ENCODE data around the gene ZNF787. TPM values are rescaled to one million over a fixed set of nuclear protein-coding genes. Genes with fewer than 3 reads are reported as not detected.

ZNF787 gene
- total RNA-seq, 1 experiment from 2014 or later = 51.0 TPM

DNA sequence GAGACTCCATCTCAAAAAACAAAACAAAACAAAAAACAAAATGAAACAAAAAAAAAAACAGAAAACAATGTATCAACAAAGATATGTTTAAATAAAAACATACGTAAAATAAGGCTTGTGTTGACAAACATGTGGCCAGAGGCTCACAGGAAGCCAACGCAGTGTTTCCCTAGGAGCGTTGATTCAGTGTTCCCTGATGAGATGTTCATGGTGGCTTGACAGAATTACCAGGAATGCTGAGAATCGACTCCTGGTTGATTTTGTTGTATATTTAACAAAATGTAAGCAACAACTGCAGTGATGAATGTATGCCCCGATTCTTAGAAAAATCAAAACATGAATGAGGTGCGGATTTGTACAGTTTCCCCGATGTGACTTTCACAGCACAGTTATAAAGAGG is 8.9 kb upstream of the ZNF787 start:
- Histone ChIP-seq H3K4me3 (ENCODE audit: low read depth, low read length, poor library complexity, severe bottlenecking) (no peak overlapping the region), H3K9me3 (ENCODE audit: low read depth, low read length, poor library complexity, severe bottlenecking) (no peaks in the 10 kb centered on the region), H3K4me1 (ENCODE audit: insufficient read depth, low read length, poor library complexity, severe bottlenecking) (peaks cover 12% of the 10 kb centered on the region), H3K27ac (ENCODE audit: low read depth, low read length, poor library complexity, severe bottlenecking) (no peak overlapping the region), H3K27me3 (replicated peaks; ENCODE audit: insufficient read depth, low read depth, low read length, poor library complexity) (no peaks in the 10 kb centered on the region), H3K36me3 (ENCODE audit: insufficient read depth, low read length, poor library complexity, severe bottlenecking) (no peaks in the 10 kb centered on the region)
- intact Hi-C loops (cut with micrococcal nuclease; ENCODE audit: unreplicated experiment) = no loop called here
- ChIA-PET POLR2A (ENCODE audit: low non-redundant PET) (no interaction called here), CTCF (no interaction called here)
- TF ChIP-seq, protein P1, sequence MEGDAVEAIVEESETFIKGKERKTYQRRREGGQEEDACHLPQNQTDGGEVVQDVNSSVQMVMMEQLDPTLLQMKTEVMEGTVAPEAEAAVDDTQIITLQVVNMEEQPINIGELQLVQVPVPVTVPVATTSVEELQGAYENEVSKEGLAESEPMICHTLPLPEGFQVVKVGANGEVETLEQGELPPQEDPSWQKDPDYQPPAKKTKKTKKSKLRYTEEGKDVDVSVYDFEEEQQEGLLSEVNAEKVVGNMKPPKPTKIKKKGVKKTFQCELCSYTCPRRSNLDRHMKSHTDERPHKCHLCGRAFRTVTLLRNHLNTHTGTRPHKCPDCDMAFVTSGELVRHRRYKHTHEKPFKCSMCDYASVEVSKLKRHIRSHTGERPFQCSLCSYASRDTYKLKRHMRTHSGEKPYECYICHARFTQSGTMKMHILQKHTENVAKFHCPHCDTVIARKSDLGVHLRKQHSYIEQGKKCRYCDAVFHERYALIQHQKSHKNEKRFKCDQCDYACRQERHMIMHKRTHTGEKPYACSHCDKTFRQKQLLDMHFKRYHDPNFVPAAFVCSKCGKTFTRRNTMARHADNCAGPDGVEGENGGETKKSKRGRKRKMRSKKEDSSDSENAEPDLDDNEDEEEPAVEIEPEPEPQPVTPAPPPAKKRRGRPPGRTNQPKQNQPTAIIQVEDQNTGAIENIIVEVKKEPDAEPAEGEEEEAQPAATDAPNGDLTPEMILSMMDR (conservative IDR thresholded peaks at IDR 0.05; ENCODE audit: low read depth, low read length) = no peak
- no peak for TF ChIP-seq EZH2 (IDR thresholded peaks at IDR 0.05; ENCODE audit: borderline replicate concordance, low read depth, low read length, poor library complexity, severe bottlenecking)
- BruUV-seq (replicated peaks) = no TSS peak
- DNase-seq (ENCODE audit: low spot score) = no peak

DNA sequence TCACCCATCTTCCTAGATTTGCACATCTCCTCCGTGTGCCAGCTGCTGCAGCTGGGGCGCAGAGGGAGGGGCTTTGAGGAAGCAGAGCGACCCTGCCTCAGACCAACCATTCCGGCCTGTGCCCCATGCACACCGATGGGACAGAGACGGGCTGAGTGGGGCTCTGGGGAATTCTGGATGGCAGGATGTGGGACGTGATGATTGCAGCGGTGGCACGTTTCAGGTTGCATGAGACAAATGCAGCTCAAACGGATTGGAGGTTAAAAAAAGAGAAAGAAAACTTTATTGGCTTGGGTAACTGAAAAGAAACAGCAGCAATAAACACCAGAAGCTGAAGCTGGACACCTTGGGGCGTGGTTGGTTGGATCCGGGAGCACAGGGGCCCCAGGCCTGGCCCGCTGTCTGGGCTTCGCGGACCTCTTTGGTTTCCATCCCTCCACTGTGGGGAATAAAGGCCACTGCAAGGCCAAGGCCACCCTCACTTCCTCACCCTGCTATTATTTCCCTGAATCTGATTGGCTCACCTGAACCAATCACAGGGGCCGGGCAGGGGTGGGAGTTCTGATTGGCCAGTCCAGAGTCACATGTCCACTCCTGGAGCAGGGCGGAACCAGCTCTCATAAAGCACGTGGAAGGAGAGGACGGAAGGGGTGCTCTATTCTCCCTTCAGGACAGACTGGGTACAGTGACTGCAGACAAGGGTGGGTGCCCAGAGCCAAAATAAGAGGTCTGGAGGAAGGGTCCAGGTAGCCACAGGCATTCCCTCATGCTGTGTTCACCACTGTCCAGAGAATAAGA is 6.1 kb upstream of the ZNF787 start:
- H3K9me3 ChIP-seq (ENCODE audit: low read depth, low read length, poor library complexity, severe bottlenecking) = no peaks in the 10 kb centered on the region
- BruUV-seq (replicated peaks) = no TSS peak
- no peaks in the 10 kb centered on the region for H3K4me1 ChIP-seq (ENCODE audit: insufficient read depth, low read length, poor library complexity, severe bottlenecking)
- intact Hi-C loops (cut with micrococcal nuclease; ENCODE audit: unreplicated experiment) = no loop called here
- TF ChIP-seq, protein P1 (conservative IDR thresholded peaks at IDR 0.05; ENCODE audit: low read depth, low read length) = no peak
- no peak for TF ChIP-seq EZH2 (IDR thresholded peaks at IDR 0.05; ENCODE audit: borderline replicate concordance, low read depth, low read length, poor library complexity, severe bottlenecking)
- no peaks in the 10 kb centered on the region for H3K36me3 ChIP-seq (ENCODE audit: insufficient read depth, low read length, poor library complexity, severe bottlenecking)
- CTCF ChIA-PET = no interaction called here
- no peak overlapping the region for H3K27ac ChIP-seq (ENCODE audit: low read depth, low read length, poor library complexity, severe bottlenecking)
- POLR2A ChIA-PET (ENCODE audit: low non-redundant PET) = no interaction called here
- H3K4me3 ChIP-seq (ENCODE audit: low read depth, low read length, poor library complexity, severe bottlenecking) = no peak overlapping the region
- DNase-seq (ENCODE audit: low spot score) = no peak
- no peaks in the 10 kb centered on the region for H3K27me3 ChIP-seq (replicated peaks; ENCODE audit: insufficient read depth, low read depth, low read length, poor library complexity)

DNA sequence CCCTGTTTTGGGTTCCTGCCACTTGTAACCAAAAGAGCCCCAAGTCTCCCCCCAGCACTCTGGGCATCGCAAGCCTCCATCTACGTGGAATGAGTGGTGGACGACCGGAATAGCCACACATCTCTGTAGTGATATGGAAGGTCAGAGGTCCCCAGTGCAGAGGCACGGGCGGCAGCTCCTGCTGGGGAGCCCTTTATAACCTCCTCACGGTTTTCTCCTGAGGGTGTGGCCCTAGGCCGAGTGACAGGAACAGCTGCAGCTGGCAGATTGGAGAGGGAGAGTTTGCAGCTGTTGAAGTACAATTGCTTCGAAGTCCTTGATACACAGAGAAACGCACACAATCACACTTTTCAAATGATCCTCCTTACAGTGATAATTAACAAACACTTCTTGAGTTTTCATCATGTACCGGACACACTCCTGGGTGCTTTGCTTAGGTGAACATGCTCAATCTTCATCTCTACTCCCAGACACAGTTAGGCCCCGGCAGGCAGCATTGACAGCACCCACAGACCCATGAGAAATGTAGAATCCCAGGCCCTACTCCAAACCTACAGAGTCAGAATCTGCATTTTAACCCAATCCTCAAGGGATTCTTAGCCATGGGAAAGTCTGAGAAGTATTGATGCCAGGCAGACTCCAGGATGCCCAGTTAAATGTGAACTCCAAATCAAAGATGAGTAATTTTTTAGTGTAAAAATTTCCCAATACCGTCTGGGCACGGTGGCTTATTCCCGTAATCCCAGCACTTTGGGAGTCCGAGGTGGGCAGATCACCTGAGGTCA is 4.9 kb upstream of the ZNF787 start:
- no peaks in the 10 kb centered on the region for H3K36me3 ChIP-seq (ENCODE audit: insufficient read depth, low read length, poor library complexity, severe bottlenecking)
- ChIA-PET POLR2A (ENCODE audit: low non-redundant PET) (no interaction called here), CTCF (no interaction called here)
- TF ChIP-seq, protein P1 (conservative IDR thresholded peaks at IDR 0.05; ENCODE audit: low read depth, low read length) = no peak
- TF ChIP-seq EZH2 (IDR thresholded peaks at IDR 0.05; ENCODE audit: borderline replicate concordance, low read depth, low read length, poor library complexity, severe bottlenecking) = no peak
- H3K27ac ChIP-seq (ENCODE audit: low read depth, low read length, poor library complexity, severe bottlenecking) = no peak overlapping the region
- no peaks in the 10 kb centered on the region for H3K9me3 ChIP-seq (ENCODE audit: low read depth, low read length, poor library complexity, severe bottlenecking)
- intact Hi-C loops (cut with micrococcal nuclease; ENCODE audit: unreplicated experiment) = no loop called here
- H3K4me3 ChIP-seq (ENCODE audit: low read depth, low read length, poor library complexity, severe bottlenecking) = no peak overlapping the region
- BruUV-seq (replicated peaks) = no TSS peak
- H3K4me1 ChIP-seq (ENCODE audit: insufficient read depth, low read length, poor library complexity, severe bottlenecking) = no peaks in the 10 kb centered on the region
- no peak for DNase-seq (ENCODE audit: low spot score)
- no peaks in the 10 kb centered on the region for H3K27me3 ChIP-seq (replicated peaks; ENCODE audit: insufficient read depth, low read depth, low read length, poor library complexity)
